Endometrial microvascular endothelial cells (primary cell): ENCODE data around the gene NKX2-4. TPM values are rescaled to one million over a fixed set of nuclear protein-coding genes. Genes with fewer than 3 reads are reported as not detected.
"Not testable (repeated sequence)": the region's sequence is repeated elsewhere in the genome, so short reads cannot be mapped to it uniquely, and the experiment has no call there.

Experiments used
- in situ Hi-C: cut with HindIII; loops from 2 replicates; pipeline ENCODE4 v1.10.0; 2017; ENCODE audit warnings: low sequenced_read_pairs, low pct_unique_long_range_greater_than_20kb; ENCODE audit errors: inconsistent ontology term
- total RNA-seq: library from RNA; depleted of rRNA; stranded (reverse); fragments of >200 nt; gene quantifications from one replicate; pipeline ENCODE4 v1.2.3, GENCODE V29; 2015; ENCODE audit errors: inconsistent ontology term

The NKX2-4 gene
- not detected for total RNA-seq

DNA sequence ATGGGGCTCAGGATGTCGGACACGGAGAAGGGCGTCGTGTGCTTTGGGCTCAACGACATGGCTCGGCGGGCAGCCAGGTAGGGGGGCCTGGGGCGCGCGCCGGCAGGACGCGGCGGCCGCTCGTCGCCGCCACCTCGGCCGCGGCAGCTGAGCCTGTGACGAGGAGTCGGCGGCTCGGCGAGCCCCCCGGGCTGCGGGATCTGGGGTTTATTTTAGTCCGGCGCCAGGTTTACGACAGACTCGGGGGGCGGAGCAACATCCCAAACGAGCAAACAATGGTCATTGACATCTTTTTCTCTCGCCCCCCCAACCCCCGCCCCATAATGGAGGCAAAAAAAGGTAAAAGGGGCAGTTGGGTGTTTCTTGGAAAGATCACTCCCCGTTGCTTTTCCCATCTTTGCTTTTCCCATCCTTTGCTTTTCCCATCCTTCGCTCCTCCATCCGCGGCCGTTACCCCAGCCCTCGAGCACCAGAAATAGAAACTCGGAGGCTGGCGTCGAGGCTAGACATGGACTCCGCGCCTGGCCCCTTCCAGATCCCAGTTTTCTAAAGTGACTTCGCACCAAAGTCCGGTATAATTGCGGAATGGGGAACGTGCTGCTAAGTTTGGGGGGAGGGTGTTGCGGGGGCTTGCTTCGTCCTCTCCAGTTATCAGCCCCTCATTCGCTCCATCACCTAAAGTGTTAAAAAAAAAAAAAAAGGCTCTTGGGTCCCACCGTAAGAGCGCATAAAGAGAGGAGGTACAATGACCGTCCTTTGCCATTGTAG, at the start of gene NKX2-4:
Gene NKX2-4, minus strand, starts transcription at position 186 of the 768 bp plus-strand sequence. Its CDS starts 127 bp downstream, at position 59.
- in situ Hi-C loops: no loop called here

DNA sequence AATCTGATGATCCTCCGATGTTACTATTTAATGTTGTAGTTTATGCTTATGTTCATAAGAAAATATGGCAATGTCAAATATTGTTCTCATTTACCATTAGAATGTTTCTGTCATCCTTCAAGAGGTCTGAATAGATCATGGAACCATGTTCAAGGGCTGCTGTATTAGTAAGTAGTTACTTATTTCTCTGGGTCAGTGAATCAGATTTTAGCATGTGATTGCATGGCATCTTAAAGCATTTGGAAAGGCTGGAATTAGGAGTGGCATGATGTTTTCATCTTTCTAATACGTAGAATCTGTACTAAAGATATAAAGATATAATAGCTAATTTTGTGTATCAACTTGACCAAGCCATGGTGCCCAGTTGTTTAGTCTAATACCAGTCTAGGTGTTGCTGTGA, 40.5 kb upstream of the NKX2-4 start:
- in situ Hi-C loops: no loop called here

DNA sequence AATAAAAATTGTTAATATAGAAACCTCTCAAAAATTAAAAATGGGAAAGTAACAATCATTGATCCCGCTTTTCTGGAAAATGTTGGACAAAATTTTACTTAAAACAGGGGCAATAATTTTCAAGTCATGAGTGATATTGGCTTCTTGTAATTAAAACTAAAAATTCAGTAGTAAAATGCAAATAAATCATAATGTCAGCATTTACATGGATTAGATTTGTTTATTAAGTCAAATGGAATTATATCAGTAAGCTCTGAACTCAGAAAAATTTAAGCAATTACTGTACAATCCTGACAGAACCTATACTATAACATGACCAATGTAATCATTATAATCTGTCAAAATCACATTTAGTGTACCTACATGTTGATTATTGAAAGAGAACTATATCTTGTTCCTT, 39.9 kb upstream of the NKX2-4 start:
- in situ Hi-C loops: no loop called here

DNA sequence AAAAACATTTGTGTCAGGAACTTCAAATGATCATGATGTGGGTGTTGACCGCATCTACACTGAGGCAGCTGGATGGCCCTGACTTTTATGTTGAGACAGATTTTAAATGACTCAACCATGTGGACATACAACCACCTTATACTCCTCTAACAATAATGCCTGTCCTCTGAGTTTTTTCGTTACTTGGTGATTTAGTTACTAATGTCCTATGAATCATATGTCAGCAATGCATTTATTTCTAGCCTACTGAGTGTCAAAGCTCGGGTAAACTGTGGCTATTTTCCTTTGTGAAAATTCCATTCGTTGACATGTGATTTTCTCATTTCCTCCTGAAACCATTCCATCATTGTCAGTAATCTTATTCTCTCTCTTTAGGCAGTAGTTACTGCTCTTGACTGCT, 38.9 kb upstream of the NKX2-4 start:
- in situ Hi-C loops: no loop called here

DNA sequence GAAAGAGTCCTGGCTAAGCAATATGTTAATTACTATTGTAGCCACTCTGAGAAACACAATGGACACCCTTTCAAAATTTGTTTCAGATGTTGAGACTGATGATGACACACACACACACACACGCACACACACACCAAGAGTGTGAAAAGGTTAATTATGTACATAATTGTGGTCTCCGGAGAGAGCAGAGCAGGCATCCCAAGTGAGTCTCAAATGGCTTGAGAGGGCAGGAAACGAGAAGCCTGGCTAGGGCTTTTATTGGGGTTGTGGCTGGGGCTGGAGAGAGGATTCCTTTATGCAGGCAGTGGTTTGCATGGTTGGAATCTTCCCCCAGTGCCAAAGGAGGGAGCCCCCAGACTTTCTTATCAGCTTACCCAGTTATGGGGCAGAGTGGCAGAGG, 38.2 kb upstream of the NKX2-4 start:
- in situ Hi-C loops: no loop called here

DNA sequence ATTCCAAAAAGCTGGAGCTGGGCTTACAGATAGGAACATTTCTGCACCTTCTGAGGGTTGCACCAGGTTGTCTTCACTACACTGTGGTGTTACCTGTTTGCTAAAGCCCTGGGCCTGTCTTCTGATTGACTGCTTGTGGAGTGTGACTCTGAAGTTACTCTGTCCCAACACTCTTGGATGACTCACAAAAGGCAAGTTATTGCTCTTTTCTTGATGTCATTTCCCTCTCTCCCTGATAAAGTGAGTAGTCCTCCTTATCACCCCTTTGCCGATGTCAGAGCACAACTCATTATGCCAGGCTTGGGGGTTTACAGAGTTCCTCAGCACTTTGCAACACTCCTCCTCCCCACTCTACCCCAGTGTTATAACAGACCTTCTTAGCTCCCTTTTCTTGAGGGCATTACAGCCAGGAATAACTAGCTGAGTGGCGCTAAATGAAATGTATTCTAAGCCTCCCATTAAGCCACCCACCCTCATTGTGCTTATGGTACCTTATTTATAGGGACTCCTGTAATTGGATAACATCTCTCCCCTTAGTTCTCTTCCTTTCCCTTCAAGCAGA, 36.1 kb upstream of the NKX2-4 start:
- in situ Hi-C loops: no loop called here

DNA sequence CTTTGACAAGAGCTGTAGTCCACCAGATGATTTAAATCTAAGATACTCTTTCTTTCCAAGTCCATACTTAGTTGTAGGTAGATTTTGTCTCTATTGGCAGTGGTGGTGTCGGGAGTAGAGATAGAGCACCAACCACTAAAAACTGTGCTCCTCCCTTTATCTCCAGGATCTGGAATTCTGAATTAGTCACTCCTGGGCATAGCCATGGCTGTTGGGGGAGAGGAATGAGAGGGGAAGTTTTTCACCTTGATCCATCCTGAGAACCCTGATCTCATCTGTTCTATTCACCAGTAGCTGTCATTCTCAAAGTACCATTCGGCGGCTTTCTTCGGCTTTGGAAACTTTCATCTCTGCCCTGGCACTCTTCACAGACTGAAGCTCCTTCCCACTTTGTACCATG, 35.6 kb upstream of the NKX2-4 start:
- in situ Hi-C loops: no loop called here

DNA sequence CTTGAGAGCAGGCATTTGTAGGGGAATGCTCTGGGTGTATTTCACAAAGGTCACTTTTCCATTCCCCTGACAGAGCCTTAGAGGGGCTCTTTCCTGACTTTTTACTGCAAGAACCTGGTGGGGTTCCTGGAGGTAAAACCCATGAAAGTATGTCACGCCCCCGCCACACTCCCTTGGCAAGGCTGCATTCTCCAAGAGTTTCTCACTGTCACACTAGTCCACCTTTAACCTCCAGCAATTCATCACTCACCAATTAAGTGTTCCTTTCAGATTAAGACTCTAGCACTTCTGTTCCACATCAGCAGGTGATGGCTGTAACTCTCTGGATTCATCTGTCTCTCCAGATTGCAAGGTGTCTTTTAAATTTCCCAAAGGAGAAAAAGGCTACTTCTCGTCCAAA, 32.7 kb upstream of the NKX2-4 start:
- in situ Hi-C loops: no loop called here

DNA sequence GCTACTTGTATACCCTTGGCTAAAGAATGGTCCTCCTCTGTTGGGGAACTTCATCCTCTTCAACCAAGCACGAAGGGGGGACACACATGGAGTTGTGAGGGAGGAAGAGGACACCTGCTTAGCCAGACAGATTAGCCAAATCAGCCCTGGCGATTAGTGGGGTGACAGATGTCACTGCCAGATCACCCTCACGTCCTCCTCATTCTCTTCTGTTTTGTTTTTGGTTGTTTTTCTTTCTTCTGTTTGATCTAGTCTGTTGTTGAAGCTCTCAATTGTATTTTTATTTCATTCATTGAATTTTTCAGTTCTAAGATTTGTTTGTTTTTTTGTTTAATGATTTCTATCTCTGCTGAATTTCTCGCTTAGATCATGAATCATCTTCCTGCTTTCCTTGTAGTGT, 27.5 kb upstream of the NKX2-4 start:
- in situ Hi-C loops: no loop called here

DNA sequence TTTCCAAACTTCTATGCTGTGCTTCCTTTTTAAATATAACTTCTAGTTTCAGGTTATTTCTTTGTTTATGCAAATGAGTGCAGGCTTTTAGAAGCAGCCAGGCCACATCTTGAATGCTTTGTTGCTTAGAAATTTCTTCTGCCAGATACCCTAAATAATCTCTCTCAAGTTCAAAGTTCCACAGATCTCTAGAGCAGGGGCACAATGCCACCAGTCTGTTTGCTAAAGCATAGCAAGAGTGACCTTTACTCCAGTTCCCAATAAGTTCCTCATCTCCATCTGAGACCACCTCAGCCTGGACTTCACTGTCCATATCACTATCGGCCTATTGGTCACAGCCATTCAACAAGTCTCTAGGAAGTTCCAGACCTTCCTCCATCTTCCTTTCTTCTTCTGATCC, 26.4 kb upstream of the NKX2-4 start:
- in situ Hi-C loops: not testable (repeated sequence)

DNA sequence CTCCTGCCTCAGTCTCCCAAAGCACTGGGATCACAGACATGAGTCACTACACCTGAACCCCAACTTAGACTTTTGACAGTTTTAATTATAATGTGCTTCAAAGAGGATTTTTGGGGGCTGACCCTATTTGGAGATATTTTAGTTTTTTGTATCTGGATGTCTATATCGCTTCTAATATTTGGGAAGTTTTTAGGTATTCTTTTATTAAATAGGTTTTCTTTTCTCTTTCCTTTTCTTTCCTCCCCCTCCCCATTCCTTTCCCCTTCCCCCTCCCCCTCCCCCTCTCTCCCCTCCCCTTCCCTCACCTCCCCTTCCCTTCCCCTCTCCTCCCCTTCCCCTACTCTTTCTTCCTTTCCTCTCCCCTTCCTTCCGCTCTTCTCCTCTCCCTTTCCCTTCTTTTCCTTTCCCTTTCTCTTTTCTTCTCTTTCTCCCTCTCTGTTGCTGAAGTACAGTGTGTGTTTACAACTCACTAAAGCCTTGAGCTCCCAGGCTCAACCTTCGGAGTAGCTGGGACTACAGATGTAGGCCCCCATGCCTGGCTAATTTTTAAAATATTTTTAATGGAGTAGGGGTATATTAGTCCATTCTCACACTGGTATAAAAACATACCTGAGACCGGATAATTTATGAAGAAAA, 24.4 kb upstream of the NKX2-4 start:
- in situ Hi-C loops: no loop called here

DNA sequence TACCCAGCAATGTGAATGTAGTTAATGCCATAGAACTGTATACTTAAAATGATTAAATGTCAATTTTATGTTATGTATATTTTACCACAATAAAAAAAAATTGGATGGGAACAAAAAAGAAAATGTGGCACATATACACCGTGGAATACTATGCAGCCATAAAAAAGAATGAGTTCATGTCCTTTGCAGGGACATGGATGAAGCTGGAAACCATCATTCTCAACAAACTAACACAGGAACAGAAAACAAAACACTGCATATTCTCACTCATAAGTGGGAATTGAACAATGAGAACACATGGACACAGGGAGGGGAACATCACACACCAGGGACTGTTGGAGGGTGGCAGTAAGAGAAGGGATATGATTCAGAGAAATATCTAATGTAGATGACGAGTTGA, 21.8 kb upstream of the NKX2-4 start:
- in situ Hi-C loops: not testable (repeated sequence)

DNA sequence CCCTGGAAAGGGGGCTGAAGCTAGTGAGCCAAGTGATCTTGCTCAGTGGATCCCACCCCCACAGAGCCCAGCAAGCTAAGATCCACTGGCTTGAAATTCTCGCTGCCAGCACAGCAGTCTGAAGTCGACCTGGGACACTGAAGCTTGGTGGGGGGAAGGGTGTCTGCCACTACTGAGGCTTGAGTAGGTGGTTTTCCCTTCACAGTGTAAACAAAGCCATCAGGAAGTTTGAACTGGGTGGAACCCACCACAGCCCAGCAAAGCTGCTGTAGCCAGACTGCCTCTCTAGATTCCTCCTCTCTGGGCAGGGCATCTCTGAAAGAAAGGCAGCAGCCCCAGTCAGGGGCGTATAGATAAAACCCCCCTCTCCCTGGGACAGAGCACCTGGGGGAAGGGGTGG, 16.7 kb upstream of the NKX2-4 start:
- in situ Hi-C loops: not testable (repeated sequence)

DNA sequence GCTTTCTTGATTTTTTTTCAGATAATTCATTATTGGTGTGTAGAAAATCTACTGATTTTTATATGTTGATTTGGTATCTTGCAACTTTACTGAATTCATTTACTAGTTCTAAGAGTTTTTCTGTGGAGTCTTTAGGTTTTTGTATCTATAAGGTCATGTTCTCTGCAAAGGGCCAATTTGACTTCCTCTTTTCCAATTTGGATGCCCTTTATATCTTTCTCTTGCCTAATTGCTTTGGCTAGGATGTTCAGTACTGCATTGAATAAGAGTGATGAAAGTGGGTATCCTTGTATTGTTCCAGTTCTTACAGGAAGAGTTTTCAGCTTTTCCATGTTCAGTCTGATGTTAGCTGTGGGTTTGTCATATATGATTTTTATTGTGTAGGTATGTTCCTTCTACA, 14.4 kb upstream of the NKX2-4 start:
- in situ Hi-C loops: no loop called here

DNA sequence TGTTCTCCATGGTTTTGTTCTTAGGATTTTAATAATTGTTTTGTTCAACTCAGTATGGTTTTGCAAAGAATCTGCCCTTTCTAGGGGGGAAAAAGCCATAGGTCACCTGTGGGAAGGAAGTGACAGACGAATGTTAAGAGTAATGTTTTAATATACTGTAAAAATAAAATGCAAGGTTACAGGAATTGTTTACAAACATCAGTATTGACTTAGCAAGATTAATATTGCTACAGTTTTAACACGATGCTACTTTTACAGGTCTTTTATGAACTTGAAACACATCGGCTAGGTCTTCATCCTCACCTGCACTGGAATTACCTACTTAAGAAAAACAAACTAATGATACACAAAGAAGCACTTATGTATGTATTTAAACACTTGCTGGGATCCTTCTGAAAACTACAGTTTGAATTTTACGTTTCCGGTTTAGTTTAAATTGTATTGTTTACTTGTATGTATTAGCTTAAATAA, 1.7 kb upstream of the NKX2-4 start:
- in situ Hi-C loops: no loop called here

DNA sequence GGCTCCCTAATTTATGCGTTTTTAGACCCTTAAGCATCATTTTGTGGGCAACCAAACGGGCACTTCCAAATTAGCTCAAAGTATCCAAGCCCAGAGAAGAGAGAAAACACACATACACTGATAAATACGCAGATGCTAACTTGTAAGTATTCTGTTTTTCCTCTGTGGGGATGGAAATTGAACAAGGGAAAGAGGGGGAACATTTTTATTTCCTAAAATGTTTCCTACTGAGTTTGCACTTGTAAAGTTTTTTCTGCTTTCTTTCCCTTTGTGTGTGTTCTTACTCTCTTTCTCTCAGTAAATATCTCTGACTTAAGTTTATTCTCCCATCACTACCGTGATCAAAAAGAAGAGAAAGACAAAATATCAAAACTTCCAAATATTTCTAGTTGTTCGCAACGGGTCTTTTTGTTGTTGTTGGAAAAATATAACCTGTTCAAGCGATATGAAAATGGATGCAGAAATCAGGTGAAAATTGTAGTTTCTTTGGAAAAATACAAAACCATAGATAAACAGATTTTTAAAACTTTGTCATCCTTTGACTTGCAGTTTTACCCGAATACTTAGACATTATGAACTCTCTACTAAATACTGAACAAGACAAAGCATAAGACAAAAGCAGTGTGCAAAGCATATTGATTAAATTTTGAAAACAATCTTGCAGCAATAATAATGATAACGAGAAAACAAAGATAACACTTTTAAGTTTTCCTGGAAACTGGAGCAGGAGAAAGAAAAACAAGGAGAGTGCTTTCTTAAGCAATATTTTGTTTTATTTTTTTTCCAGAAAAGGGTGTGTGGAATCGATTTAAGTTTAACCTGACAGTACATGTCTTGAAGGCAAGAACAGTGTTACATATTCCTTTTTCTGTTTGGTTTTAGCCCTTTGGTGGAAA, 1.0 kb upstream of the NKX2-4 start:
- in situ Hi-C loops: no loop called here

DNA sequence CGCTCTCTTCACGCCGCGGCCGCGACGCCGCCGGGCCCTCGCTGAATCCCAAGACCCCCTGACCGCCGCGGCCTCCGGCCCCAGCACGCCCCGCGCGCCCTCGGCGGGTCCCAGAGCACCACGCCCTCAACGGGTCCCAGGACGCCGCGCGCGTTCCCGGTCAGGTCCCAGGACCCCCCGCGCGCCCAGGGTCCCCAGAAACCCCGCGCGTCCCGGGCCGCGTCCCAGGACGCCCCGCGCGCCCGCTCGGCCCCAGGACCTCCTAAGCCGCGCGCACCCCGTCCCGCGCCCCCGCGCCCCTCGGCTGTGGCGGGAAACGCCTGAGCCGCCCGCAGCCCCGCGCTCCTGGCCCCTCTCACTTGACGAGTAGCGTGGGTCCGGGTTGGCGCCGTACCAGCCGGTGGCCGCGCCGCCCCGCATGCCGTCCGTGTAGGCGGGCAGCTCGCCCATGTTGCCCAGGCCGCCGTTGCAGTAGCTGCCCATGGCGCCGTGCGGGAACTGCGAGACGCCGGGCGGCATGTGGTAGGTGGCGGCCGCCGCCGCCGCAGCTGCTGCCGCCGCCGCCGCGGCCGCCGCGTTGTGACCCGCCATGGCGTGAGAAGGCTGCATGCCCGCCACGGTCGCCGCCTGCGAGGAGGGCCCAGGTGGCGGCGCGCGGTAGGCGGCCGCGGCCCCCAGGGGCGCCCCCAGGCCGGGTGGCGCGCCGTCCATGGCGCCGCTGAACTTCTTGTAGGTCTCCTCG, 556 bp downstream of the NKX2-4 start:
- in situ Hi-C loops: no loop called here

DNA sequence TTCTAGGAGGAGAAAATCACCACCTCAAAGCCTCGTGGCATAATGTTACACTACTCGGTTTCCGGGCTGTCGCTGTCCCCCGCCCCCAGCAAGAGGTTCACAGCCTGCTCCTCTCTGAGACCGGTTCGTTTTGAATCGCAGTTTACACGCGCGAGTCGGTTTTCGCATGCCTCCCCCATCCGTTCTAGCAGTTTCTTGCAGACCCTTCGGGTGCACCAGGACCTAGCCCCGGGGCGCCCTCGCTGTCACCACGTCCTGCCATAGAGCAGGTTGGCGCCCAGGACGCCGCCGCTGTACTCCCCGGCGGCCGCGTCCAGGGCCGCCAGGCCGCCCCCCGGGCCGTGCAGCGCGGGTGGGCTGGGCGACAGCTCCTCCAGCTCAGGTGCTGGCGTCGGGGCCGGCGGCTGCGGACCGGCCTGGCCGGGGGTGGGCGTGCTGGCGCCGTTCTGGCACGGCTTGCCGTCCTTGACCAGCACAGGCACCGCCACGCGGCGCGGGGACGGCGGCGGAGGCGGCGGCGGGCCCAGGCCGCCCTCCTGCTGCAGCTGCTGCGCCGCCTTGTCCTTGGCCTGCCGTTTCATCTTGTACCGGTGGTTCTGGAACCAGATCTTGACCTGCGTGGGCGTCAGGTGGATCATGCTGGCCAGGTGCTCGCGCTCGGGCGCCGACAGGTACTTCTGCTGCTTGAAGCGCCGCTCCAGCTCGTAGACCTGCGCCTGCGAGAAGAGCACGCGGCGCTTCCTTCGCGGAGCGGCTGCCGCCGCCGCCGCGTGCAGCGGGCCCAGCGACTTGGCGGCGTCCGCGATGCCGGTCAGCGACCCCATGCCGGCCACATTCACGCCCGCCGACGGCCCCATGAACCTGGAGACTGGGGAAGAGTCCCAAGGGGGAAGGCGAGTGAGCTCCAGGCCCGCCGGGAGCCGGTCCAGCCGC, 1.4 kb downstream of the NKX2-4 start:
- in situ Hi-C loops: no loop called here
